A673 (cell line): ENCODE results near the gene FPR1. TPM values are rescaled to one million over a fixed set of nuclear protein-coding genes. Genes with fewer than 3 reads are reported as not detected.

Experiments
- BruUV-seq: library from RNA; stranded (reverse); fragments of 400-500 nt; replicated peaks from 2 replicates; lab custom pipeline; 2021; lab: Mats Ljungman, UMichigan
- CTCF ChIA-PET: fragments of 300-600 bp; sonication (Branson Sonifier 250); formaldehyde crosslinking; loops from one replicate; lab custom pipeline; 2022; ENCODE audit warnings: antibody characterized with exemption; lab: Charles Lee
- POLR2A ChIA-PET: fragments of 300-600 bp; sonication (Branson Sonifier 250); formaldehyde crosslinking; loops from one replicate; lab custom pipeline; 2022; ENCODE audit warnings: antibody characterized with exemption; ENCODE audit not compliant: low non-redundant PET; lab: Charles Lee
- DNase-seq: peaks from one replicate; pipeline ENCODE4 v3.0.0-alpha.2; 2015; ENCODE audit warnings: low spot score
- H3K27ac ChIP-seq: fragments of 200-600 bp; sonication (generic); 2 replicates; pipeline ENCODE4 v1.5.1; 2016; ENCODE audit warnings: mixed run types, low read depth, mild to moderate bottlenecking, mixed read lengths, antibody characterized with exemption, low read length; ENCODE audit not compliant: poor library complexity, severe bottlenecking
- H3K27me3 ChIP-seq: fragments of 200-600 bp; sonication (generic); replicated peaks from 2 replicates; pipeline ENCODE4 v1.6.1; 2017; ENCODE audit warnings: mixed run types, low read depth, mild to moderate bottlenecking, mixed read lengths, antibody characterized with exemption, low read length; ENCODE audit not compliant: insufficient read depth, poor library complexity
- H3K36me3 ChIP-seq: fragments of 200-600 bp; sonication (generic); 2 replicates; pipeline ENCODE4 v1.6.1; 2016; ENCODE audit warnings: mixed run types, mild to moderate bottlenecking, mixed read lengths, antibody characterized with exemption, low read length; ENCODE audit not compliant: insufficient read depth, poor library complexity, severe bottlenecking
- H3K4me1 ChIP-seq: fragments of 200-600 bp; sonication (generic); 2 replicates; pipeline ENCODE4 v1.6.1; 2017; ENCODE audit warnings: mixed run types, mild to moderate bottlenecking, mixed read lengths, antibody characterized with exemption, low read length; ENCODE audit not compliant: insufficient read depth, poor library complexity, severe bottlenecking
- H3K4me3 ChIP-seq: fragments of 200-600 bp; sonication (generic); 2 replicates; pipeline ENCODE4 v1.5.1; 2016; ENCODE audit warnings: low read depth, mixed run types, mild to moderate bottlenecking, mixed read lengths, low read length; ENCODE audit not compliant: poor library complexity, severe bottlenecking
- H3K9me3 ChIP-seq: fragments of 200-600 bp; sonication (generic); 2 replicates; pipeline ENCODE4 v1.6.1; 2016; ENCODE audit warnings: mixed run types, low read depth, mild to moderate bottlenecking, mixed read lengths, antibody characterized with exemption, low read length; ENCODE audit not compliant: poor library complexity, severe bottlenecking
- CTCF ChIP-seq: fragments of 300-800, 200-600 bp; sonication (generic); conservative IDR thresholded peaks from 2 replicates; pipeline ENCODE4 v1.5.1; 2017; ENCODE audit warnings: low read depth, mild to moderate bottlenecking, antibody characterized with exemption, low read length, moderate library complexity, mixed read lengths
- EZH2 ChIP-seq: fragments of 200-600 bp; sonication (generic); IDR thresholded peaks from 2 replicates; pipeline ENCODE4 v1.6.1; 2017; ENCODE audit warnings: borderline replicate concordance, low read depth, mild to moderate bottlenecking, mixed read lengths, antibody characterized with exemption, low read length; ENCODE audit not compliant: poor library complexity, severe bottlenecking
- intact Hi-C: fragments of 100-400 bp; cut with micrococcal nuclease; formaldehyde crosslinking; loops from one replicate; pipeline ENCODE4 v1.10.0; 2022; ENCODE audit not compliant: unreplicated experiment
- total RNA-seq: library from RNA; stranded (reverse); gene quantifications from 2 replicates; pipeline ENCODE4 v1.2.3, GENCODE V29; 2021

Gene FPR1
- total RNA-seq, 1 experiment from 2014 or later = not detected

GRCh38 chr19:51743405-51743804 is 8.3 kb downstream of the FPR1 start:
- no peak overlapping the region for H3K4me3 ChIP-seq
- ChIA-PET CTCF (no interaction called here), POLR2A (no interaction called here)
- H3K36me3 ChIP-seq = no peaks in the 10 kb centered on the region
- no peak for DNase-seq
- TF ChIP-seq EZH2 (no peak), CTCF (no peak)
- intact Hi-C loops = no loop called here
- H3K9me3 ChIP-seq = no peaks in the 10 kb centered on the region
- H3K27me3 ChIP-seq = peaks cover 15% of the 10 kb centered on the region
- no peaks in the 10 kb centered on the region for H3K4me1 ChIP-seq
- H3K27ac ChIP-seq = no peak overlapping the region
- BruUV-seq = no TSS peak

- intact Hi-C loops = no loop called here
- Histone ChIP-seq H3K9me3 (no peaks in the 10 kb centered on the region), H3K4me3 (no peak overlapping the region), H3K27me3 (peaks cover 21% of the 10 kb centered on the region), H3K27ac (no peak overlapping the region), H3K36me3 (no peaks in the 10 kb centered on the region), H3K4me1 (no peaks in the 10 kb centered on the region)
- no peak for DNase-seq
- ChIA-PET POLR2A (no interaction called here), CTCF (interaction anchor here (0.6 kb wide), 1 partner anchor 73 kb away, joined by 6 read pairs; no protein-coding TSS in a partner anchor)
- no peak for TF ChIP-seq EZH2
- no peak for TF ChIP-seq CTCF
- no TSS peak for BruUV-seq
Measured at GRCh38 chr19:51742789-51743188, 8.9 kb downstream of the FPR1 start.

GRCh38 chr19:51740356-51740755 is 11.3 kb downstream of the FPR1 start:
- intact Hi-C loops = no loop called here
- H3K27ac ChIP-seq = no peak overlapping the region
- TF ChIP-seq EZH2 = no peak
- TF ChIP-seq CTCF = no peak
- no TSS peak for BruUV-seq
- no peaks in the 10 kb centered on the region for H3K9me3 ChIP-seq
- H3K36me3 ChIP-seq = no peaks in the 10 kb centered on the region
- ChIA-PET POLR2A (no interaction called here), CTCF (no interaction called here)
- peaks cover 43% of the 10 kb centered on the region for H3K27me3 ChIP-seq
- no peak overlapping the region for H3K4me3 ChIP-seq
- DNase-seq = no peak
- no peaks in the 10 kb centered on the region for H3K4me1 ChIP-seq
